ENCODE measurements around the gene PHF2.

GRCh38 chr9:93587284-93587650 lies 10.9 kb downstream of the PHF2 start:
- TF ChIP-seq CTCF (IDR thresholded peaks at IDR 0.05): no peak
- no peak for TF ChIP-seq EP300 (IDR thresholded peaks at IDR 0.05; ENCODE audit: low read depth)
- no peak for TF ChIP-seq POLR2A (IDR thresholded peaks at IDR 0.05)
